ENCODE data around the gene NDP.

Gene NDP, protein sequence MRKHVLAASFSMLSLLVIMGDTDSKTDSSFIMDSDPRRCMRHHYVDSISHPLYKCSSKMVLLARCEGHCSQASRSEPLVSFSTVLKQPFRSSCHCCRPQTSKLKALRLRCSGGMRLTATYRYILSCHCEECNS

GRCh38 chrX:43973249-43974099 lies at the start of gene NDP:
TSS of gene NDP (minus strand) at chrX:43973390. CDS start at chrX:43958645, 14,745 bp downstream.
- DNase-seq: no peak

GRCh38 chrX:44022964-44023363 lies 49.8 kb upstream of the NDP start:
- DNase-seq: no peak

GRCh38 chrX:44020693-44021092 lies 47.5 kb upstream of the NDP start:
- no peak for DNase-seq

GRCh38 chrX:44019911-44020310 lies 46.7 kb upstream of the NDP start:
- DNase-seq: no peak

DNA sequence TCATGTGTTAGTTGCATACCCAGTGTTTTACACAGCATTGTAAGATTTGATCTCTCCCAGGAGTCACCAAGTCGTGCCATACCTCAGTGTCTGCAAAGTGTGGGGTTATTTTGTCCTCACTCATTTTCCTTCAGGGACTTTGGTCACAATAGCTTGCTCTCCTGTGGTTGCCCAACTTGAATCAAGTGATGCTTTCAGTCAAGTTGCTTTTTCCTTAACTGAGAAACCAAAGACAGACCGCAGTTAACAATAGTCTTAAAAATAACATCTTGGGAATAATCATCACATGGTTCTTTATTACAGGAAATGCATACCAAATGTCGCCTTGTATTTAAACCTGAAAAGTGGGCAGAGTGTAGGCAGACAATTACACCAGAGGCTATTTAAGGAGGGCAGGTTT lies 44.5 kb upstream of the NDP start:
- DNase-seq: no peak

GRCh38 chrX:44016906-44017305 lies 43.7 kb upstream of the NDP start:
- no peak for DNase-seq

DNA sequence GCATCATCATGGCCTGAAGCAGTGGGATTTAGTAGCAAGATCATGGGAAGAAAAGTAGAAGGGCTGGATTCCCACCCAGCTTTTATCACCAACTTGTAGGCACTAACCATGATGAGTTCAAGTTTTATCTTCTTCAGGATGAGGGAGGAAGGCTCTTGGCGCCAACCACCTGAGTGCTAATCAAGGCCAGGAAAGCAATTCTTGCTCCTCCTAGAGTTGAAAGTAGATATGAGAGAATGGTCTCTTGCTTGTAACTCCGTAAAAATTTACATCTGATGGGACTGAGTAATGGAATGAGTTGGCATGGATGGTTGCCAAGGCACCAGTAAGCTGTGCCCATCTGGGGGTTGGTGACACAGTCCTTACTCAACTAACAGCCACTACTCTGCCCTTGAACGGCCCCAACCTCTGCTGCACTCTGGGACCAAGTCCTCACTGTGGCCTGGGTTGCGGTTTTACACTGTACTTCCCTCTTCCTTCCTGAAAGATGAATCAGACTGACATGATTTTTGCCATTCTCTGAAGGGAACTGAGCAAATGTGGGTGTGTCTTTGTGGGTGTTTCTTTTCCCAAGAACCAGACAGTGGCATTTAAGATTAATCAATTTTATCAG lies 39.4 kb upstream of the NDP start:
- no peak for DNase-seq

GRCh38 chrX:44011506-44011905 lies 38.3 kb upstream of the NDP start:
- DNase-seq: no peak

DNA sequence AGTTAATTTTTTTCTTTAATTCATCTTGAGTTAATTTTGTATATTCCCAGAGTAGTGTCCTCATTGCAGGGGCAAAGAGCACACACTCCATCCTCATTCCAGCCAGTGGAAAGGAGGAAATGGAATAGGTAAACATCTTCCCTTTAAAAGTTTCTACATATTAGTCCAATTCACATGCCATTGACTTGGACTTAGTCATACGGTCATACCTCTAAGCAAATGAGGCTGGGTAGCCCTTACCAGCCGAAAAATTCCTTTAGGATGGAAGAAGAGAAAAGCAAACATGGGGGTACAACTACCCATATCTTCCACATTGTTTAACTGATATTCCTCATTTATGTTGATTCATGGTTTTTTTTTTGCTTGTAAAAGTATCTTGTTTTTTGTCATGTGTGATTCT lies 37.4 kb upstream of the NDP start:
- DNase-seq: no peak

DNA sequence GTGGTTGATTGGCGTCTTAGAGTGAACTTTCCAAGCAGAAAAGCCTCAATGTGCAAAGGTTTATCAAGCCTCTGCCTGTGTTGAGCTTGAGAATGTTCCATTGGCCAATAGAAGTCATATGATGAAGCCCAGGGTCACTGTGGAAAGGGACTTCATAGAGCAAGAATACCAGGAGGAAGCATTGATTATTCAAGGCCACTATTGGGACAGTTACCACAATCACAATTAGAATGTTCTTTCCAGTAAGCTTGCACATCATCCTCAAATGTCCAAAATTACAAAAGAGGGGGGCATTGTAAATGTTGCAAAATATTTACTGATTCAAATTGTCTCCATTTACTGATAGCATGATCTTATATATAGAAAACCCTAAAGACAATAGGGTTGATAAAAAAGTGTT lies 32.9 kb upstream of the NDP start:
- DNase-seq: no peak

- no peak for DNase-seq
Observed at GRCh38 chrX:44003975-44004374, 30.8 kb upstream of the NDP start.

DNA sequence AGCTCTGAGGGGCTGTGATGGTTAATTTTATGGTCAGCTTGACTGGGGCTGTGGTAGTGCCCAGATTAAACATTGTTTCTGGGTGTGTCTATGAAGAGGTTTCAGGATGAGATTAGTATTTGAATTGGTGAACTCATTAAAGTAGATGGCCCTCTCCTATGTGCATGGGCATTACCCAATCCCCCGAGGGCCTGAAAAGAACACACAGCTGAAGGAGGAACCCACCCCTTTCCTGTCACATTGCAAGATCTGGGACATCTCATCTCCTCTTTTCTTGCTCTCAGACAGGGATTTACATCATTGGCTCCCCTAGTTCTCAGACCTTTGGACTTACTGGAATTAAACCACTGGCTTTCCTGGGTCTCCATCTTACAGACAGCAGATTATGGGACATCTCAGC lies 29.4 kb upstream of the NDP start:
- no peak for DNase-seq

DNA sequence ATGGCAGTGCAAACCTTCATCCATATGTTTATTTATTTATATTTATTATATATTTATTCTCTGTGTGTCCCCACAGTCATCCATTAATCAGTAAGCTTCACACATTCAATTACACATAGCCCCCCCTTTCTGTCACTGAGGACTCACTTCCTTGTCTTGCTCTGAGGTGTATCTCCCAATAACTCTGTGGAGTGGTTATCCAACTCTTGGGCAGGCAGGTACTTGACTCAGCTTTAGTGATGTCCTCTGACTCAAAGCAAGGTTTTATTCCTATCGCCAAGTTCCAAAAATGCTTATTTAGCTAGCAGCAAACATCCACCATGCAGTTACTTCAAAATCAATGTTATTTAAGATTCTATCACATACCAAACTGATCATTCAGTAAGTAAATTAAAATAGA lies 25.2 kb upstream of the NDP start:
- no peak for DNase-seq

DNA sequence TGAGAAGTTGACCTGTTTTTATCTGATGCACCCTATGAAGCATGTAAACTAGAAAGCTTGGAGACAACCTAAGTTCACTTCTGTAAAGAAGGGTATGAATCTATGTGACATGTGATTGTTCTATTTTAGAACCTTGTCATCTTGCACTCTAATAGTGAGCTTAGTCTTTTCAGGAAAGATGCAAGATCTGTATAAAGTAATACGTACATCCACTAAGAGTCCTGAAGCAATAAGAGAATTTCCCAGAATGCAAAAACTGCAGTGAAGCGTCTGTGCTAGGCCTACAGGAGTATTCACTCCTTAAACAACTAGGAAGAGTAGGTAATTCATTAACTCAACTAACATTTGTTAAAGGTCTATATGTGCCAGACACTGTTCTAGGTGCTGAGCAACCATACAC lies 23.3 kb upstream of the NDP start:
- no peak for DNase-seq

DNA sequence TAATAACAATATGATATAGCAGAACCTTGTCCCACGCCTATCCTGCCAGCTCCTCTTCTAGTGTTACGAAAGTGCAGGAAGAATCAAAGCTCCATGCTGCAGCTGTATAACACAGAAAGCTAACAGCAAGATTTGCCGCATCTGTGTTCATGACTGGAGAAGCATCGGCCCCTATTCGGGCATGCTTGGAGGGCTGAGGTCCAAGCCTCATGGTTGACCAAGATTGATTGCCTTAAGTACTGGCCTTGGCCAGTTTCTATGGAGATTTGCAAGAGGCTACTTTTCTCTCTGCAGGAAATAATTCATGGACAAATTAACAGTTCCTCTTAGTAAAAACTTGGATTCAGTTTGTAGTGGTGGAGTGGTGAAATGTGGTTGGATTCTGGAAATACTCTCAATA lies 12.9 kb upstream of the NDP start:
- DNase-seq: no peak

DNA sequence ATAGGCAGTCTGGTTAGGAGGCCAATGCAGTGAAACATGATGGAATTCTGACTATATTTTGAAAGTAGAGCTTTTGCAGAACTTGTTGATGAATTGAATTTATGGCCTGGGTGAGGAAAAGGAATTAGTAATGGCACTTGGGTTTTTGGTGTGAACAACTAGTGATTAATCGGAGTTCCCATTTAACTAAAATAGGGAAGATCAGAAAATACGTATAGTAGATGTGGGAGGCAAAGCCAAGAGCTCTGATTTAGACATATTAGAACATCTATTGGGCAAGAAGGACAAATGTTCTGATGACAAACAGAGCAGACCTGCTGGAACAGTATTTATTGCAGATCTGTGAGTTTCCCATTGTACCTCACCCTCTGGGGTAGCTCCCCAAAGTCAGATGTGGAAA lies 12.3 kb upstream of the NDP start:
- DNase-seq: no peak

DNA sequence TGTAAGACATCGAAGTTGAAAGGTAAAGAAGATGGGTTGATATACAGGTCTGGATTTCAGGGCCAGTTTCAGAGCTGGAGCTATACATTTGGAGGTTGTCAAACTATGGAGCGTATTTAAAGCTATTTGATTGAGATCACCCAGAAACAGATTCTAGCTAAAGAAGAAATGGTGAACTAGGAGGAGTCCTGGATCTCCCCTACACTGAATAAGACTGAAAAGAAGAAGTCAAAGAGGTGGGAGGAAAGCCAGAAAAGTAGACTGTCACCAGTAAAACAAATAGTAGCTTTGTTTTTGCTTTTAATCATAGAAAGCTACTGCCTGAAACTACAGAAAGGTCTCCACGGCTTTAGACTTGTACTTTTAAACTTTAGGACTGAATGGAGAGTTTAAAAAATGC lies 5.0 kb upstream of the NDP start:
- no peak for DNase-seq

DNA sequence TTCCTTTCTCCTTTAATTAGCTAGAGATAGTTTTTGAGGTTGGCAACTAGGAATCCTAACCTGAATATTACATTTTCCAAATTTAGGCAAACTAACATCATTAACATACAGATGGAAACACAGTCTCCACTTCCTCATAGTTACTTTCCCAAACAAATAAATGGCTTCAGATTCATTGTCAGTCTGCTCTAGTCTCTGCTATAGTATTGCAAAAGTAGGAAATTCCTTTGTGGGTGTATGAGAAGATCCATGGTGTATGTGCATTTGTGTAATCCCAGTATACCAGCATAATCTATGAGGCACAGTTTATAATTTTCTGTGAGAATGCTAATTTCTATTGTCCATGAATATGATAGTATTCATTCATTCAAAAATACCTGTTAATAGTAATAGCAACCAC lies 3.0 kb upstream of the NDP start:
- no peak for DNase-seq

- no peak for DNase-seq
Observed at GRCh38 chrX:43975796-43976195, 2.6 kb upstream of the NDP start.

- no peak for DNase-seq
Observed at GRCh38 chrX:43974741-43975465, 1.7 kb upstream of the NDP start.

GRCh38 chrX:43974100-43974475 lies 898 bp upstream of the NDP start:
- DNase-seq: no peak

- DNase-seq: no peak
Observed at GRCh38 chrX:43971966-43972961, 926 bp downstream of the NDP start.

DNA sequence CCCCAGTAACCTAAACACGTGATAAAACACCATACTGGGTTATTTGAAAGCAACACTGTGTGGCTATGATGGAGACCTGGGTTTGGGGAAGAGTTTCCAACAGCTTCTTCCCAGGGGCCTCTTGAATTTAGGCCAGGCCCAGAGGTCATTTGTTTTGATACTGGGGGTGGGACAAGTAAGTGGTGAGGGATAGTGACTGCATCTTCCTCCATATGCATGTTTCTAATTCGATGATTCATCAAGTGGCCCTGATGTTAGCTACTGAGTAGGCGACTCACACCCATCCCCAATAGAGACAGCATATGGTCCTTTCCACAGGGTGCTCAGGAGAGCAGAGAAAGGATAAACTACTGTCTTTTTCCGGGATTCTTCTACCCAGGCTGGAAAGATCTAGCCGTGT lies 2.7 kb downstream of the NDP start:
- DNase-seq: no peak
